Neuronal stem cell (in vitro differentiated cells): ENCODE data around the gene MZT2B.
"Not testable (repeated sequence)": the region's sequence is repeated elsewhere in the genome, so short reads cannot be mapped to it uniquely, and the experiment has no call there.

ENCODE experiments used
- DNase-seq: peaks from one replicate; pipeline ENCODE4 v3.0.0-alpha.2; 2013; ENCODE audit warnings: low spot score
- H2AFZ ChIP-seq: one replicate; pipeline ENCODE4 v1.6.1; 2013; ENCODE audit warnings: mild to moderate bottlenecking, low read length, inconsistent platforms
- H2AK5ac ChIP-seq: 2 replicates; pipeline ENCODE4 v1.6.1; 2013; ENCODE audit warnings: low read depth, mild to moderate bottlenecking, inconsistent platforms, low read length, moderate library complexity, mixed read lengths
- H2BK120ac ChIP-seq: 2 replicates; pipeline ENCODE4 v1.6.1; 2013; ENCODE audit warnings: low read depth, mild to moderate bottlenecking, inconsistent platforms, low read length, moderate library complexity, mixed read lengths
- H2BK12ac ChIP-seq: one replicate; pipeline ENCODE4 v1.6.1; 2013; ENCODE audit warnings: low read length, inconsistent platforms
- H2BK15ac ChIP-seq: 2 replicates; pipeline ENCODE4 v1.6.1; 2013; ENCODE audit warnings: mild to moderate bottlenecking, low read length, inconsistent platforms, mixed read lengths
- H2BK5ac ChIP-seq: one replicate; pipeline ENCODE4 v1.6.1; 2013; ENCODE audit warnings: inconsistent platforms, mild to moderate bottlenecking, low read length, moderate library complexity
- H3K14ac ChIP-seq: one replicate; pipeline ENCODE4 v1.6.1; 2013; ENCODE audit warnings: low read length, inconsistent platforms
- H3K18ac ChIP-seq: 2 replicates; pipeline ENCODE4 v1.6.1; 2013; ENCODE audit warnings: low read length, inconsistent platforms
- H3K23ac ChIP-seq: 2 replicates; pipeline ENCODE4 v1.6.1; 2013; ENCODE audit warnings: low read depth, mild to moderate bottlenecking, mixed read lengths, low read length, inconsistent platforms; ENCODE audit not compliant: poor library complexity
- H3K27ac ChIP-seq: replicated peaks from 3 replicates; pipeline ENCODE4 v1.5.1; 2013; ENCODE audit warnings: low read length, inconsistent platforms
- H3K27me3 ChIP-seq, 3 experiments: 2 replicates each; pipeline ENCODE4 v1.6.1; 2013; ENCODE audit warnings: low read length in 3 of 3, mild to moderate bottlenecking in 2 of 3, inconsistent platforms in 1 of 3, low read depth in 1 of 3, mixed read lengths in 1 of 3, moderate library complexity in 1 of 3; ENCODE audit not compliant: control insufficient read depth in 3 of 3, insufficient read depth in 3 of 3
- H3K36me3 ChIP-seq, 2 donors: replicated peaks in 1 of 2; 2 replicates each; pipeline ENCODE4 v1.6.1; 2013; ENCODE audit warnings: low read length in 2 of 2; ENCODE audit not compliant: control insufficient read depth in 2 of 2, insufficient read depth in 2 of 2
- H3K4ac ChIP-seq: 2 replicates; pipeline ENCODE4 v1.6.1; 2013; ENCODE audit warnings: inconsistent platforms, mild to moderate bottlenecking, low read length, moderate library complexity
- H3K4me1 ChIP-seq, 2 donors: 1 replicate in 1 of 2; 2 replicates in 1 of 2; pipeline ENCODE4 v1.6.1; 2013; ENCODE audit warnings: low read length in 2 of 2, low read depth in 1 of 2; ENCODE audit not compliant: control insufficient read depth in 2 of 2, insufficient read depth in 1 of 2
- H3K4me2 ChIP-seq: one replicate; pipeline ENCODE4 v1.6.1; 2013; ENCODE audit warnings: mild to moderate bottlenecking, low read length, inconsistent platforms; ENCODE audit not compliant: insufficient read depth, poor library complexity, severe bottlenecking
- H3K4me3 ChIP-seq, 2 donors: 2 replicates each; pipeline ENCODE4 v1.5.1; 2013; ENCODE audit warnings: low read length in 2 of 2, mild to moderate bottlenecking in 2 of 2, inconsistent platforms in 1 of 2, moderate library complexity in 1 of 2
- H3K79me1 ChIP-seq: one replicate; pipeline ENCODE4 v1.6.1; 2013; ENCODE audit warnings: low read depth, mild to moderate bottlenecking, inconsistent platforms, low read length, moderate library complexity
- H3K9ac ChIP-seq: one replicate; pipeline ENCODE4 v1.6.1; 2013; ENCODE audit warnings: mild to moderate bottlenecking, low read depth, low read length, inconsistent platforms; ENCODE audit not compliant: poor library complexity
- H3K9me3 ChIP-seq, 2 donors: replicated peaks in 1 of 2; 2 replicates each; pipeline versions ENCODE3 to v1.6.1; 2013; ENCODE audit warnings: low read length in 2 of 2, mild to moderate bottlenecking in 2 of 2, inconsistent platforms in 1 of 2, low read depth in 1 of 2, mixed read lengths in 1 of 2, moderate library complexity in 1 of 2; ENCODE audit not compliant: control insufficient read depth in 2 of 2, insufficient read depth in 1 of 2
- H4K8ac ChIP-seq: one replicate; pipeline ENCODE4 v1.6.1; 2013; ENCODE audit warnings: low read depth, mild to moderate bottlenecking, inconsistent platforms, low read length, moderate library complexity
- H4K91ac ChIP-seq: one replicate; pipeline ENCODE4 v1.6.1; 2013; ENCODE audit warnings: low read length, low read depth, mild to moderate bottlenecking, inconsistent platforms; ENCODE audit not compliant: poor library complexity
- WGBS, 2 donors: extraction: QIAGEN DNeasy Blood & Tissue Kit; methylation state at CpG; one replicate each; pipeline ENCODE4 v1.1.7; 2013; ENCODE audit warnings: missing lambda C conversion rate in 2 of 2, mixed read lengths in 1 of 2; ENCODE audit not compliant: insufficient read length in 2 of 2, insufficient replicate concordance in 1 of 2; ENCODE audit errors: extremely low coverage in 2 of 2; 5-methylcytosine and 5-hydroxymethylcytosine counted together

The MZT2B gene

DNA sequence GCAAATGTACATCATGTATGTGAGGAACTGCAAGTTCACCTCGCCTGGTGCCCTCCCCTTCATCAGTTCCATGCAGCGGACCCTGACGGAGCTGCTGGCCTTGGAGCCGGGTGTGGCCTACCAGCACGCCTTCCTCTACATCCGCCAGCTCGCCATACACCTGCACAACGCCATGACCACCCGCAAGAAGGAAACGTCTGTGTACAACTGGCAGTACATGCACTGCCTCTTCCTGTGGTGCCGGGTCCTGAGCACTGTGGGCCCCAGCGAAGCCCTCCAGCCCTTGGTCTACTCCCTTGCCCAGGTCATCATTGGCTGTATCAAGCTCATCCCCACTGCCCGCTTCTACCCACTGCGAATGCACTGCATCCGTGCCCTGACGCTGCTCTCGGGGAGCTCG is 48.3 kb downstream of the MZT2B start:
- H3K14ac ChIP-seq, H3K79me1 ChIP-seq, H2BK12ac ChIP-seq, H3K4me2 ChIP-seq, DNase-seq, H3K18ac ChIP-seq, H4K8ac ChIP-seq, H3K9me3 ChIP-seq, H3K4me3 ChIP-seq, H2AK5ac ChIP-seq, H2BK5ac ChIP-seq, H2BK120ac ChIP-seq, H3K4ac ChIP-seq, H3K9ac ChIP-seq, H4K91ac ChIP-seq, H3K4me1 ChIP-seq, H3K36me3 ChIP-seq, H3K23ac ChIP-seq, H3K27ac ChIP-seq, H3K27me3 ChIP-seq, H2AFZ ChIP-seq, H2BK15ac ChIP-seq: not testable (repeated sequence)
- no CpG with 5 or more reads among the region's 18 CpGs for WGBS, 2 donors

DNA sequence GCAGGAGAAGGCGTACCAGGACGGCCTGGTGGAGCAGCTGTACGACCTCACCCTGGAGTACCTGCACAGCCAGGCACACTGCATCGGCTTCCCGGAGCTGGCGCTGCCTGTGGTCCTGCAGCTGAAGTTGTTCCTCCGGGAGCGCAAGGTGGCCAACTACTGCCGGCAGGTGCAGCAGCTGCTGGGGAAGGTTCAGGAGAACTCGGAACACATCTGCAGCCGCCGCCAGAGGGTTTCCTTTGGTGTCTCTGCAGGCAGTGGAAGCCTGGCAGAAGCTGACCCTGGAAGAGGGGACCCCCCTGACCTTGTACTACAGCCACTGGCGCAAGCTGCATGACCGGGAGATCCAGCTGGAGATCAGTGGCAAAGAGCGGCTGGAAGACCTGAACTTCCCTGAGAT is 48.8 kb downstream of the MZT2B start:
- not testable (repeated sequence) for H2BK5ac ChIP-seq, H3K9ac ChIP-seq, H3K4me1 ChIP-seq, H3K27ac ChIP-seq, H2BK120ac ChIP-seq, H3K79me1 ChIP-seq, H3K14ac ChIP-seq, H3K36me3 ChIP-seq, H3K4me3 ChIP-seq, H3K9me3 ChIP-seq, H3K4ac ChIP-seq, H3K4me2 ChIP-seq, H2BK12ac ChIP-seq, H3K23ac ChIP-seq, H4K91ac ChIP-seq, H3K27me3 ChIP-seq, H4K8ac ChIP-seq, DNase-seq, H2BK15ac ChIP-seq, H2AK5ac ChIP-seq, H3K18ac ChIP-seq, H2AFZ ChIP-seq
- no CpG with 5 or more reads among the region's 15 CpGs for WGBS, 2 donors

DNA sequence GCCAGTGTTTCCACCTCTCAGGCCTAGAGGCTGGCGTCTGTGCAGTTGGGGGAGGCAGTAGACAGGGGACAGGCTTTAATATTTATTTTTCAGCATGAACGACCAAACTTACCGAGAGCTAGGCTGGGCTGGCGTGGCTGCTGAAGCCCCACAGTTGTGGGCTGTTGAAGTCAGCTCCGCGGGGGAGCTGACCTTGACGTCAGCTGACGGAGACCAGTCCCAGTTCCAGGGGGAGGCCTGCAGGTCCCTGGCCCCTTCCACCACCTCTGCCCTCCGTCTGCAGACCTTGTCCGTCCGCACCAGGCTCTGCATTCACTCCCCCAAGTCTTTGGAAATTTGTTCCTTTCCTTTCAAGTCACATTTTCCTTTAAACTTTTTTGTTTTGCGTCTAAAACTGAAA is 49.6 kb downstream of the MZT2B start:
- no peaks in the 10 kb centered on the region for H3K9me3 ChIP-seq
- no peak overlapping the region for H2BK5ac ChIP-seq
- H3K18ac ChIP-seq, result no peak overlapping the region
- H3K4me1 ChIP-seq, result no peaks in the 10 kb centered on the region
- H2AK5ac ChIP-seq, result no peak overlapping the region
- WGBS, 2 donors, result no CpG with 5 or more reads among the region's 12 CpGs
- H4K8ac ChIP-seq, result no peak overlapping the region
- no peak overlapping the region for H4K91ac ChIP-seq
- no peak overlapping the region for H3K4ac ChIP-seq
- H3K14ac ChIP-seq, result peak overlapping the region; percentile 38
- no peak overlapping the region for H3K4me2 ChIP-seq
- no peaks in the 10 kb centered on the region for H3K36me3 ChIP-seq
- H2BK120ac ChIP-seq, result no peak overlapping the region
- H3K27ac ChIP-seq, result no peak overlapping the region
- H2AFZ ChIP-seq, result peak overlapping the region; percentile 0
- H3K9ac ChIP-seq, result no peak overlapping the region
- no peaks in the 10 kb centered on the region for H3K79me1 ChIP-seq
- no peak overlapping the region for H3K23ac ChIP-seq
- no peak overlapping the region for H2BK12ac ChIP-seq
- H3K27me3 ChIP-seq, result no peaks in the 10 kb centered on the region
- no peak overlapping the region for H2BK15ac ChIP-seq
- no peak for DNase-seq
- no peak overlapping the region for H3K4me3 ChIP-seq

DNA sequence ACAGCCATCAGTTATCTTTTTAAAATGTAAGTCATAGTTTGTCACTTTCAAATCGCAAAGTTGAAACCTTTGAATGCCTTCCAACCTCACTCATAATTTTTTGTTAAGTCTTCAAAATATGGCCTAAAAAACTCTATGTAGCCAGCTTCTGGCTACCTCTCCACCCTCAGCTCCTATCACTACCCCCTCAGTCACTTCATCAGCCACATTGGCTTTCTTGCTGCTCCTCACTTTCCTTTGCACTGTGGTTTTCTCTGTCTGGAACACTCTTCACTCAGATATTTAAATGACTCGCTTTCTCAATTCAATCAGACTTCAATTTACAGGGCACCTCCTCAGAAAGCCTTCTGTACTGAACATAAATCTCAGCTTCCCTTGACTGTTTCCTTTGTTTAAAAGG is 51.0 kb downstream of the MZT2B start:
- H4K91ac ChIP-seq, H2AK5ac ChIP-seq, H2BK12ac ChIP-seq, H3K18ac ChIP-seq, H3K4me2 ChIP-seq, H4K8ac ChIP-seq, H3K9ac ChIP-seq, H2BK120ac ChIP-seq, H3K4me3 ChIP-seq, H3K36me3 ChIP-seq, H3K79me1 ChIP-seq, H3K27ac ChIP-seq, H2AFZ ChIP-seq, H2BK15ac ChIP-seq, DNase-seq, H3K23ac ChIP-seq, H3K4me1 ChIP-seq, H3K14ac ChIP-seq, H3K27me3 ChIP-seq, H3K4ac ChIP-seq, H3K9me3 ChIP-seq, H2BK5ac ChIP-seq: not testable (repeated sequence)
- no CpG with 5 or more reads among the region's 2 CpGs for WGBS, 2 donors
